HEK293 (cell line): ENCODE data around the gene PIK3C2G.

Experiments
- CTCF ChIP-seq: fragments of 450-650 bp; formaldehyde crosslinking; IDR thresholded peaks from 2 replicates; pipeline ENCODE4 v1.5.1; 2016; ENCODE audit warnings: missing biosample characterization, missing genetic modification characterization
- HIC1 ChIP-seq: fragments of 450-650 bp; formaldehyde crosslinking; IDR thresholded peaks from 2 replicates; pipeline ENCODE4 v1.5.1; 2016; ENCODE audit warnings: missing biosample characterization, missing genetic modification characterization
- PBX3 ChIP-seq: sonication (generic); formaldehyde crosslinking; IDR thresholded peaks from 2 replicates; pipeline ENCODE4 v1.8.1; 2022; ENCODE audit warnings: mild to moderate bottlenecking, moderate library complexity, missing genetic modification reagents
- PRDM2 ChIP-seq: fragments of 450-650 bp; formaldehyde crosslinking; IDR thresholded peaks from 2 replicates; pipeline ENCODE4 v1.5.1; 2016; ENCODE audit warnings: missing biosample characterization, missing genetic modification characterization, borderline replicate concordance
- TSHZ1 ChIP-seq: fragments of 450-650 bp; formaldehyde crosslinking; IDR thresholded peaks from 2 replicates; pipeline ENCODE4 v1.5.1; 2016; ENCODE audit warnings: missing biosample characterization, missing genetic modification characterization, borderline replicate concordance
- ZBTB17 ChIP-seq: fragments of 450-650 bp; formaldehyde crosslinking; IDR thresholded peaks from 2 replicates; pipeline ENCODE4 v1.5.1; 2016; ENCODE audit warnings: missing biosample characterization, missing genetic modification characterization
- ZNF10 ChIP-seq: fragments of 450-650 bp; formaldehyde crosslinking; IDR thresholded peaks from 2 replicates; pipeline ENCODE4 v1.5.1; 2017; ENCODE audit warnings: missing biosample characterization, missing genetic modification characterization
- ZNF23 ChIP-seq: fragments of 450-650 bp; formaldehyde crosslinking; IDR thresholded peaks from 2 replicates; pipeline ENCODE4 v1.5.1; 2016; ENCODE audit warnings: missing biosample characterization, missing genetic modification characterization, borderline replicate concordance
- ZNF274 ChIP-seq, 2 experiments: fragments of 200-500 bp in 1 of 2; fragments of 450-650 bp in 1 of 2; sonication (Bioruptor generic) in 1 of 2; formaldehyde crosslinking in 1 of 2; IDR thresholded peaks; 2 replicates each; pipeline versions ENCODE4 v1.5.1 to v1.6.1; 2014 to 2016; ENCODE audit warnings: borderline replicate concordance in 1 of 2, inconsistent platforms in 1 of 2, low read length in 1 of 2, missing biosample characterization in 1 of 2, missing genetic modification characterization in 1 of 2
- ZNF624 ChIP-seq: fragments of 450-650 bp; formaldehyde crosslinking; IDR thresholded peaks from 2 replicates; pipeline ENCODE4 v1.5.1; 2017; ENCODE audit warnings: missing biosample characterization, missing genetic modification characterization

GRCh38 chr12:18358077-18358476, 96.8 kb downstream of the PIK3C2G start:
- no peak for TF ChIP-seq PBX3
- TF ChIP-seq ZNF274 (IDR thresholded peaks at IDR 0.05; ENCODE audit: low read length) = no peak
- TF ChIP-seq ZNF274 (tag by site-specific recombination; IDR thresholded peaks at IDR 0.05; ENCODE audit: borderline replicate concordance) = no peak
- TF ChIP-seq ZBTB17 (tag by site-specific recombination) = no peak
- no peak for TF ChIP-seq PRDM2
- no peak for TF ChIP-seq TSHZ1 (tag by site-specific recombination)
- no peak for TF ChIP-seq CTCF
- no peak for TF ChIP-seq ZNF10 (tag by site-specific recombination)
- TF ChIP-seq HIC1 (tag by site-specific recombination) = no peak
- no peak for TF ChIP-seq ZNF23 (tag by site-specific recombination)
- no peak for TF ChIP-seq ZNF624
